Stimulated activated CD4-positive, alpha-beta T cell treated with anti-CD3 and anti-CD28 coated beads, Interleukin-15, amount 100 ng/mL, for 48 hours (primary cell): Measurements from ENCODE around the gene TAB2.

Experiments used
- DNase-seq, 2 donors: peaks; one replicate each; pipeline ENCODE4 v3.0.0-alpha.2; 2020; ENCODE audit warnings: low read depth in 2 of 2

Gene TAB2

GRCh38 chr6:149371154-149371553 is 53.6 kb downstream of the TAB2 start:
- DNase-seq = no peak

- DNase-seq = no peak
Measured at GRCh38 chr6:149372062-149372461, 54.5 kb downstream of the TAB2 start.

GRCh38 chr6:149373511-149373910 is 56.0 kb downstream of the TAB2 start:
- DNase-seq = no peak

- no peak for DNase-seq
Measured at GRCh38 chr6:149379977-149380376, 62.5 kb downstream of the TAB2 start.

- DNase-seq = no peak
Measured at GRCh38 chr6:149380523-149380922, 63.0 kb downstream of the TAB2 start.

GRCh38 chr6:149383371-149383770 is 65.9 kb downstream of the TAB2 start:
- no peak for DNase-seq

GRCh38 chr6:149384464-149384863 is 67.0 kb downstream of the TAB2 start:
- DNase-seq = no peak

- DNase-seq = no peak
Measured at GRCh38 chr6:149385998-149386646, 68.6 kb downstream of the TAB2 start.

GRCh38 chr6:149387779-149388512 is 70.4 kb downstream of the TAB2 start:
- no peak for DNase-seq

GRCh38 chr6:149389509-149390297 is 72.2 kb downstream of the TAB2 start:
- no peak for DNase-seq

GRCh38 chr6:149392093-149392492 is 74.6 kb downstream of the TAB2 start:
- no peak for DNase-seq

GRCh38 chr6:149392535-149392934 is 75.0 kb downstream of the TAB2 start:
- DNase-seq = no peak

- DNase-seq = no peak
Measured at GRCh38 chr6:149393002-149393679, 75.6 kb downstream of the TAB2 start.

GRCh38 chr6:149395185-149395584 is 77.7 kb downstream of the TAB2 start:
- DNase-seq = no peak

- DNase-seq = no peak
Measured at GRCh38 chr6:149397384-149397783, 79.9 kb downstream of the TAB2 start.

- no peak for DNase-seq
Measured at GRCh38 chr6:149400050-149400449, 82.5 kb downstream of the TAB2 start, which contains the start of gene SUMO4. SUMO4 (plus strand) TSS chr6:149400262; CDS start chr6:149400392, 130 bp downstream.

- DNase-seq = no peak
Measured at GRCh38 chr6:149403534-149403933, 86.0 kb downstream of the TAB2 start.

- no peak for DNase-seq
Measured at GRCh38 chr6:149405823-149406765, 88.6 kb downstream of the TAB2 start.

GRCh38 chr6:149409617-149410016 is 92.1 kb downstream of the TAB2 start:
- DNase-seq = no peak

GRCh38 chr6:149410557-149410956 is 93.0 kb downstream of the TAB2 start:
- no peak for DNase-seq

- no peak for DNase-seq
Measured at GRCh38 chr6:149414009-149414408, 96.5 kb downstream of the TAB2 start.
